Fibroblast of skin of right biceps (primary cell): Measurements from ENCODE around the gene OVCA2.
A peak's percentile ranks its signal among the peaks of the same experiment; 100 is the strongest.
"Not testable (repeated sequence)": the region's sequence is repeated elsewhere in the genome, so short reads cannot be mapped to it uniquely, and the experiment has no call there.

Experiments used
- DNase-seq: peaks from one replicate; pipeline ENCODE4 v3.0.0-alpha.2; 2013

The OVCA2 gene

DNA sequence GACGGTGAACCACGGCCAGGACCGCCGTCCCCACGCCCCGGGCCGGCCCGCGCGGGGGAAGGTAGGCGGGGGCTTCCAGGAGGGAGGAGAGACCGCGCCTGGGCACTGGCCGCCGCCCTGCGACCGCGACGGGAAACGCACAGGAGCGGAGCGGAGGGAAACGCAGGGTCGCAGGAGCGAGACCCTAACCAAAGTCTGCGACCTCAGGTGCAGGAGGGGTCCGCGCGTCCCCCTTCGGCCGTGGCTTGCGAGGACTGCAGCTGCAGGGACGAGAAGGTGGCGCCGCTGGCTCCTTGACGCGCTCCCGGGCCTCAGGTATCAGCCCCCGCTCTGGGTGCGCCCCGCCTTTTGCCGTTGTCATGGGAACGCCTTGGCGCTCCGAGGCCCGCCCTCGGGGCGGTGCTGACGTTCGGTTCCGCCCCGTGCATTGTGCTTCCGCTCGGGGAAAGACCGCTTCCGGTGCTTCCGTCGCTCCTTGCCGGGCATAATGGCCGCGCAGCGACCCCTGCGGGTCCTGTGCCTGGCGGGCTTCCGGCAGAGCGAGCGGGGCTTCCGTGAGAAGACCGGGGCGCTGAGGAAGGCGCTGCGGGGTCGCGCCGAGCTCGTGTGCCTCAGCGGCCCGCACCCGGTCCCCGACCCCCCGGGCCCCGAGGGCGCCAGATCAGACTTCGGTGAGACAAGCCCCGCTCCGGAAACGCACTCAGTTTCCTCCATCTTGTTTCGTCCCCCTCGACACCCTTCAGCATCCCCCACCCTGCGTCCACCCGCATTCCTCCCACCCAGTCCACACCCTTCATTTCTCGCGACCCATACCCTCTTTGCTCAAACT is at the start of gene OVCA2:
Gene OVCA2 (plus strand): TSS at position 462 of the 829 bp plus-strand sequence. CDS start 26 bp downstream, at position 488.
- peak; percentile 94 for DNase-seq

- no peak for DNase-seq
Observed at GRCh38 chr17:1992541-1992940, 49.3 kb upstream of the OVCA2 start.

DNA sequence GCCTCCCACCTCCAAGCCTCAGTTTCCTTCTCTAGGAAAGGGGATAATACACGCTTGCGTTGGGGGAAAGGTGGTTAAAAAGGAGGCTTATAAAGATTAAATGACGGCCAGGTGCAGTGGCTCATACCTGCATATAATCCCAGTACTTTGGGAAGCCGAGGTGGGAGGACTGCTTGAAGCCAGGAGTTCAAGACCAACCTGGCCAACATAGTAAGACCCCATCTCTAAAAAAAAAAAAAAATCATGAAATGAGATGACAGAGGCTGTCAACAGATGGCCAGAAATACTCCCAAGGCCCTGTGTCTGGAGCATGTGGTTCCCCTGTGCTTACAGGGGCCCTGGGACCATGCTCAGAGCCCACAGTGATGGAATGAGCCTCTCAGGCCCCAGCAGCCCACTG is 47.1 kb upstream of the OVCA2 start:
- DNase-seq = no peak

- DNase-seq = no peak
Observed at GRCh38 chr17:1995321-1995892, 46.4 kb upstream of the OVCA2 start.

DNA sequence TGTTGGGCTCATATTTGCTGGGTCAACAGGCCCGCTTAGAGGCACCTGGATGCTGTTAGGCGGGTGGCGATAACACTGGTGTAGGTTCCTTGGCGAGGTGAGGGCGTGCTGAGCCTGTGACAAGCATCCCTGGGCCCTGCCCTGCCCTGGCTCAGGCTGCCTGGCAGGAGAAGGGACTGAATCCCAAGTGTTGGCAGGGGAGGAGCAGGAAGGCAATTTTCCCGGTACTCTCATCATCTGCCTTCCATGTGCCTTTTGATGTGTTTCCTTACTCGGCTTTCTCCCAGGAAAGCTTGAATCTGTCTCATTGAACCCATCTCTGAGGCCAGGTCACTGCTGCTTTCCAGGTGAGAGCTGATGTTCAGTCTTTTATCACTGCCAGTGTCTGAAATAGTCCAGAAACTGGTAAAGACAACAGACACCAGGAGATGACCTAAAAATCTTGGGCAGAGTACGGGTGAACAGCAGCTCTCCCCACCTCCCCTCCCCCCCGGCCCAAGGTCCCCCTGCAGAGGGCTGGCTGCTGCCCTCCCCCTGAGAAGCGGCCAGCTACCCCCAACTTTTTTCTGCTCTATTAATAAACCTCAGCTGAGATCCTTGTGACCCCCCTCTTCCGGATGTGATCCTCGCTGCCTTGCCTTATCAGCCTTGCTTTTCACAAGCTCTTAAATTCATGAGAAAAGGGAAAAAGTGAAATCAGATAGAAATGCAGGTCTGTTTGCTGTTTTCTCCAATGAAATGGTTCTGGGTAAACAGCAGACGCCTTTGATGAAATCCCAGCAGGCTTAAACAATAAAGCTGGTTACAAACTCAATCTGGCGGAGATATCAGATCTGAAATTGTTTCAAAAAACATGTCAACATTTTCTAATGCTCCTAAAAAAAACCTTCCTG is 45.7 kb upstream of the OVCA2 start:
- no peak for DNase-seq

- no peak for DNase-seq
Observed at GRCh38 chr17:1996800-1997288, 45.0 kb upstream of the OVCA2 start.

DNA sequence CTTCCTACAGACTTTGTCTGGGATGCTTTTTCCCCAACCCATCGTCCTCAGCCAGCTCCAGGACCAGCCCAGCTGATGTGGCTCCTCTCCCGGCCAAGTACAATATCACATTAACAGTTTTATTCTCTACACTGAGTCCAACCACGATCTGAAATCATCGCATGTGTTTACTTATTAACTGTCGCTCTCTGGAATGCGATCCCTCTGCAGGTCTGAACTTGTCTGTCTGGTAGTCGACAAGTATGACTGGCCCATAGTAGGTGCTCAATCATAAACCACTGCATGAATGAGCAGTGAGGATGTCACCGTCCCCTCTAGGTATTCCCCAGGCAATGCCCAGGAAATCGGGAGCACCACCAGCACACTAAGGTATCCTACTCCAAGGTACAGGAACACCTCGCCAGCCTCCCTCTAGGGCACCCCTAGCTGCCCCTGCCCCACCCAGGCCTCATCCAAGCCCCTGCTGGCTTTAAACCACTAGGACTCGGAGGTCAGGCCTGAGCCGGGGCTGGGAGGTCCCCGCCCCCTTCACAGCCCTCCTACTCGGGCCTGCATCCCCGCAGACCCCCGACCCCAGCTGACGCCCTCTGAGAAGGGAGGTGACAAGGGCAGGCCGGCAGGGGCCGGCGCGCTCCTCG is 44.4 kb upstream of the OVCA2 start:
- DNase-seq = no peak

- no peak for DNase-seq
Observed at GRCh38 chr17:1997927-1998742, 43.7 kb upstream of the OVCA2 start.

- DNase-seq = no peak
Observed at GRCh38 chr17:1999557-2000251, 42.1 kb upstream of the OVCA2 start.

- no peak for DNase-seq
Observed at GRCh38 chr17:2002767-2003329, 39.0 kb upstream of the OVCA2 start.

GRCh38 chr17:2003525-2003924 is 38.3 kb upstream of the OVCA2 start:
- DNase-seq = no peak

DNA sequence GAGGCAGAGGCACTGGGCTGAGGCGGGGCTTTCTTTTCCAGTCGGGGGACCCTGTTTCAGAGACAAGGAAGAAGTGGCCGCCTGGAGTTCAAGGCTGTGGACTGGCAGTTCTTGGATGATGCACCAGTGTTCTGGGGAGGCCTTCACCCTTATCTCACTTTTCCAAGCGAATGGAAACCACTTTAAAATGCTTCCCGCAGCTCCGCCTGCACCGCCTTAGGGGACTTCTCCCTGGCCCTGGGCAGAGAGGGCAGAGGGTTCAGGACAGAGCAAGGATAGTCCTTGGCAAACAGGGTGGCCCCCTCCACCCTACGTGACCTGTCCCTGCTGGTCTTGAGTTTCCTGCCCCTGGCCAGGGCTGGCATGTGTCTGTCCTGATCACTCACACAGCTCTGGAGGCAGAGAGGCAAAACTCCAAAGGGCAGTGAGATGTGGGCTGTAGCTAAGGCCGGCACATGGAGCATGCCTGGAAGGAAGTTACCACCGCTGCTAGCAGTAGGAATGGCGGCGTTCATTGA is 37.3 kb upstream of the OVCA2 start:
- DNase-seq = no peak

DNA sequence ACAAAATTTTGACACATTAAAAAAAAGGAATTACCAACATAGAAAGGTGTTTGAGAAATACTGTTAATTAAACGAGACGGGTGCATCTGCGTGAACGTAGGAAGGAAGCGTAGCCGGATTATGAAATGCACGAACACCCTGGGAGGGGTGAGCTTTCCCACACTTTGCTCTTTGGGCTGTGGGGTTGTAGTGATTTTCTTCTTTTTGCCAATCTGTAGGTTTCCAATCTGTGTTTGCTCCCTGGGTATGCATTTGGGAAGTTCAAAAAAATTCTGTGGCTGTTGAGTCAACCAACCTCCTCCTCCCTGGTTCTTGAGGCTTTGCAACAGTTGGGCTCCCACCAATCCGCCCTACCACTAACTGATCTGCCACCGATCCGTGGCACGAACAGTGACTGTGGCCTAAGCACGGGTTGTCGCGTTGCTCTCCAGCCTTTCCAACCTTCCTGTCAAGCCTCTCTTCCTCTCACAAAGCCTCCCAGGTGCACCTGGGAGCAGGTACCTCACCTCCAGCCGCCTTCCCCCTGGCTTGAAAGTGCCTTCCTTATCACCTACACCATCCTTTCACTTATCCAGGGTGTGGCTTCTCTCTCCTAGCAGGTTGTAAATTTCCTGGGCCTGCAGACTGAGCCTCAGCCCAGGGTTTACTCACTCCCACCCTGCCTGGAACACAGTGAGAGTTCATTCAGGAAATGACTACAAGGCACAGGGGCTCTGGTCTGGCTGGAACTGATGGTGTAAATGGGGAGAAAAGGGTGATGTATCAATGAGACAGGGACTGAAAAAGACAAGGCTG is 33.3 kb upstream of the OVCA2 start:
- no peak for DNase-seq

- no peak for DNase-seq
Observed at GRCh38 chr17:2009737-2010136, 32.1 kb upstream of the OVCA2 start.

- peak; percentile 66 for DNase-seq
Observed at GRCh38 chr17:2011411-2012371, 30.1 kb upstream of the OVCA2 start.

DNA sequence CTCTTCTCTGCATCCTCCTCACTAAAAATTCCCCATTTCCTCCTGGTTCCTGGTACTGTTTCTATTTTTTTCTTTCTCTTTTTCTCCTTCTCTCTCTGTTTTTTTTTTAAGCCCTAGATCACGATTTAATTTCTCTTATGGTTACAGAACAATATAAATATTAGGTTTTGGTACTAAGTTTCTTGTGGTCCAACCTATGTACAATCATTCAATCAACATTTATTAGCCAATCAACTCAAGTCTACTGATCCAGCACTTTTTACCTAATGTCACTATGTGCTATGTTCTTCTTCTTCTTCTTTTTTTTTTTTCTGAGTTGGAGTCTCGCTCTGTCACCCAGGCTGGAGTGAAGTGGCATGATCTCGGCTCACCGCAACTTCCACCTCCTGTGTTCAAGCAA is 29.3 kb upstream of the OVCA2 start:
- DNase-seq = no peak

- not testable (repeated sequence) for DNase-seq
Observed at GRCh38 chr17:2013220-2013993, 28.4 kb upstream of the OVCA2 start.

DNA sequence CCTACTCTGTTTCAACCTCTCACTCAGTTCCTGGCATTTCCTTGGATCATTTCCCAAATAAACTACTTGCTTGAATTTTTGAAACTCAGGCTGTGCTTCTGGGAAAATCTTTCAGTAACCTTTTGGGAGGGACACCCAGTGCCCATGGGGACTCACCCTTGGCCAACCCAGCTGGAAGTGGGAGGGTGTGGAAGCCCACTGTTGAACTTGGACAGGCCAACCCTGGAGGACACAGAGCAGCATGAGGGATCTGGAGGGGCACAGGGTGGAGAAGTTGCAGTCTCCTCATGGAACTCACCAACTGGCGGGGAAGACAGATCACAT is 27.9 kb upstream of the OVCA2 start:
- no peak for DNase-seq
